Neural progenitor cell (in vitro differentiated cells): ENCODE measurements around the gene BPIFB6.

Source experiments
- EZH2 ChIP-seq: fragments of 200-600 bp; sonication (generic); IDR thresholded peaks from 2 replicates; pipeline ENCODE4 v1.6.1; 2017; ENCODE audit warnings: antibody characterized with exemption, mild to moderate bottlenecking, moderate library complexity
- EZH2phosphoT487 ChIP-seq: fragments of 200-600 bp; sonication (generic); IDR thresholded peaks from 2 replicates; pipeline ENCODE4 v1.6.1; 2017; ENCODE audit warnings: antibody characterized with exemption
- TF ChIP-seq, protein P1 (sequence below): fragments of 200-600 bp; sonication (generic); IDR thresholded peaks from 2 replicates; pipeline ENCODE4 v1.5.1; 2017; ENCODE audit warnings: antibody characterized with exemption, mild to moderate bottlenecking

DNA sequence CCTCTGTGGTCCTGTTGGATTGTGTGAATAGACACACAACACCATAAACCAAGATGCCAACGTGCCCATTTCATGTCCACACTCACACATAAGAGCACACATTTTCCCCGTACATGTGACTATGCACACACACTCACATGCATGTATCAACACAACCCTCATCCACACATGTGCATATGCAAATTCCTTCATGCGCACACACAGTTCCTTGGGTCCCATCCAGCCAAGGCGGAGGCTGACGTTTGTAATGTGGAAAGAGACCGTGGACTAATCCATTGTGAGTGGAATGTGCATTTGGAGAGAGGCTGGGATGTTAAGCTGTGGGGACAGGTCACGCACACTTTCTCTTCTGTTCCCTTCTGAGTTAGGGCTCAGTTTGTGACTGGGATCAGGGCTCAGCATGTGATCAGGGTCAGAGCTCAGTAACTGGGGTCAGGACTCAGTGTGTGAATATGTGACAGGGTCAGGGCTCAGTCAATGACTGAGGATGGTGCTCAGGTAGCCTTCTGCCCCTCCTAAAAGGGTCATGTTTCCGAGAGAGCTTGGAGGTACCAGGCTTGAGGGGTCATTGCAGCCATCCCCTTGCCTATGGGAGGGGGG, 24.6 kb upstream of the BPIFB6 start:
- TF ChIP-seq, protein P1, sequence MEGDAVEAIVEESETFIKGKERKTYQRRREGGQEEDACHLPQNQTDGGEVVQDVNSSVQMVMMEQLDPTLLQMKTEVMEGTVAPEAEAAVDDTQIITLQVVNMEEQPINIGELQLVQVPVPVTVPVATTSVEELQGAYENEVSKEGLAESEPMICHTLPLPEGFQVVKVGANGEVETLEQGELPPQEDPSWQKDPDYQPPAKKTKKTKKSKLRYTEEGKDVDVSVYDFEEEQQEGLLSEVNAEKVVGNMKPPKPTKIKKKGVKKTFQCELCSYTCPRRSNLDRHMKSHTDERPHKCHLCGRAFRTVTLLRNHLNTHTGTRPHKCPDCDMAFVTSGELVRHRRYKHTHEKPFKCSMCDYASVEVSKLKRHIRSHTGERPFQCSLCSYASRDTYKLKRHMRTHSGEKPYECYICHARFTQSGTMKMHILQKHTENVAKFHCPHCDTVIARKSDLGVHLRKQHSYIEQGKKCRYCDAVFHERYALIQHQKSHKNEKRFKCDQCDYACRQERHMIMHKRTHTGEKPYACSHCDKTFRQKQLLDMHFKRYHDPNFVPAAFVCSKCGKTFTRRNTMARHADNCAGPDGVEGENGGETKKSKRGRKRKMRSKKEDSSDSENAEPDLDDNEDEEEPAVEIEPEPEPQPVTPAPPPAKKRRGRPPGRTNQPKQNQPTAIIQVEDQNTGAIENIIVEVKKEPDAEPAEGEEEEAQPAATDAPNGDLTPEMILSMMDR: no peak
- TF ChIP-seq EZH2 (no peak), EZH2phosphoT487 (no peak)
